GM18870 (cell line): Measurements from ENCODE around the gene IQCM.

Experiments
- ATAC-seq: cut with Tn5 transposase; IDR thresholded peaks from one replicate; pipeline ENCODE4 v1.9.1; 2021; ENCODE audit warnings: moderate library complexity; ENCODE audit not compliant: unreplicated experiment

IQCM gene

GRCh38 chr4:149815743-149816142 is at the start of gene IQCM:
Gene IQCM (minus strand): TSS chr4:149815843. CDS start chr4:149742691, 73,152 bp downstream.
- ATAC-seq = no peak

DNA sequence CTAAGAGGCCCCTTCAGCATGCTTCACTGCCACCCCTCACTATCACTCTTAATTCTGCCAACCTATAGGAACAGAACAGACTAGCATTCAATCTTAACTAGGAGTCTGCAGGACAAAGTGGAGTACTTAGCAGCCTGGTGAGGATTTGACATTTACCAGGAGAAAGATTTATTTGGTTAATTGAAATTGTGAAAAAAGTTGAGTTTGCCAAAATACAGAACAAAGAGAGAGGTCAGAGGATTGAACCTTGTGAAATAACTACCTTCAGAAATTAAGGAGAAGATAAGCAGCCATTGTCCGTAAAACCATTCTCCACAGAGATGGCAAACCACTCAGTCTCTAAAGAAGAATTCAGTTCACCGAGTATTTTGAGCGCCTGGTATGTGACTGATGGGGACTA is 41.8 kb upstream of the IQCM start:
- no peak for ATAC-seq

GRCh38 chr4:149845743-149846142 is 30.1 kb upstream of the IQCM start:
- ATAC-seq = no peak

DNA sequence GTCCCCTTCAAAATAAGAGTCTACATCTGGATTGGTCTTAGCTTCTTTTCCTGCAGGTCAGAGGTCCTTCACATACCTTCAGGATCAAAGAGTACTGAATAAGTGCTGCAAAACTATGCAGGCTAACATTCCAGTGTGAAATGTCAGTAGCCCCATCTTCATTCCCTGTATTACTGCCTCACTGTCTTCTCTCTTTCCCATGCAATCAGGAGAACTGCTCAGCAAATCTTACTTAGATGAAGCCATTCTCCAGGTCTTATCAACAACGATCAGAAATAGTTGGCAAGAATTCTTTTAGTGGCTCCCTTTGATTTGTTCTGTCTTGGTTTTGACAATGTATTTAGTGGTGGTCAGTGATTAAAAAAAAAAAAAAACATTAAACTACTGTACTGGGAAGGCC is 26.0 kb upstream of the IQCM start:
- ATAC-seq = no peak

- ATAC-seq = no peak
These were observed 22.4 kb upstream of the IQCM start for GRCh38 chr4:149838036-149838435.

GRCh38 chr4:149836546-149836945 is 20.9 kb upstream of the IQCM start:
- no peak for ATAC-seq

GRCh38 chr4:149835280-149835679 is 19.6 kb upstream of the IQCM start:
- no peak for ATAC-seq

- ATAC-seq = no peak
These were observed 16.1 kb upstream of the IQCM start for GRCh38 chr4:149831656-149832208.

GRCh38 chr4:149830823-149831222 is 15.2 kb upstream of the IQCM start:
- no peak for ATAC-seq

DNA sequence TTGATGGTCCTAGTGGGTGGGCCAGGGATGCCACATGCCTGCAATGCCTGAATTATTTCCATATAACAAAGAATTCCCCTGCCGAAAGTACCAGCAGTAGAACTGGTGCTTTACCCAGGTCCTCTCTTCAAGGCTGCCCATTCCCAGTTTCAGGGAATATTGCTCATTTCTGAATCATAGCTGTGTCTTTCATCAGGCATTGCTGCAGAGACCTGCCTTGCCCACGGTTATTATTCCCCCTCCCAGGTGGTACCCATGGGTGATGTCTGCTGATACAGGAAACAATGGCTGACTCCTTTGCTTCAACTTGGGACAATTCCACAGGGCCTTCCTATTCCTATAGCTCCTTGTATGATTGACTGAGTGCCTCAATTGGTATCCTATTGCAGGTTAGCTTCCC is 9.7 kb upstream of the IQCM start:
- ATAC-seq = no peak

DNA sequence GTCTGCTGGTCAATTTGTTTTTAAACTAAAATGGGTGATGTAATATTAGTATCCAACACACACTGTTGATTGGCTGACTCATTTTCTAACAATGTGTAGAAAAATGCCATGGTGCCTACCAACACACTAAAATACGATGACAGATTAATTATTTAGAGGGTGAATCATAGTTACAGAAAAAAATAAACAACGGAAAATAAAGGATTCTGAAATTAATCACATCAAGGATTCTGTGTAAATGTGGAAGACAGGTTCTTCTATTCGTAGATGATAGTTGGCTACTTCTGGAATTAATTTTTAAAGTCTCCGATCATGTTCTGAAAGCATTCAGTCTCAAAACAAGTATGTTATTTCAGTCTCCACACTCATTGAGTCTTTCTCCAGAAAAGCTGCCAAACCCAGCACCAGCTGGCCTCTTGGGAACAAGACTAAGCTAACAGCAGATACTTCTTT is 8.2 kb upstream of the IQCM start:
- no peak for ATAC-seq

- ATAC-seq = no peak
These were observed 14.2 kb downstream of the IQCM start for GRCh38 chr4:149801416-149801815.

DNA sequence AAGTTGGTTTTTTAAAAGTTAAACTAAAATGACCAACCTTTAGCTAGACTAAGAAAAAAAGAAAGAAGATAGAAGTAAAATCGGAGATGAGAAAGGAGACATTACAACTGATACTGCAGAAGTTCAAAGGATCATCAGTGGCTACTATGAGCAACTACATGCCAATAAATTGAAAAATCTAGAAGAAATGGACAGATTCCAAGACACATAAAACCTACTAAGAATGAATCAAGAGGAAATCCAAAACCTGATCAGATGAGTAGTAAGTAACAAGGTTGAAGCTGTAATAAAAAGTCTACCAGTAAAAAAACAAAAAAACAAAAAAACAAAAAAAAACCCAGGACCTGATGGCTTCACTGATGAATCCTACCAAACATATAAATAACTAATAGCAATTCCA is 16.1 kb downstream of the IQCM start:
- no peak for ATAC-seq

DNA sequence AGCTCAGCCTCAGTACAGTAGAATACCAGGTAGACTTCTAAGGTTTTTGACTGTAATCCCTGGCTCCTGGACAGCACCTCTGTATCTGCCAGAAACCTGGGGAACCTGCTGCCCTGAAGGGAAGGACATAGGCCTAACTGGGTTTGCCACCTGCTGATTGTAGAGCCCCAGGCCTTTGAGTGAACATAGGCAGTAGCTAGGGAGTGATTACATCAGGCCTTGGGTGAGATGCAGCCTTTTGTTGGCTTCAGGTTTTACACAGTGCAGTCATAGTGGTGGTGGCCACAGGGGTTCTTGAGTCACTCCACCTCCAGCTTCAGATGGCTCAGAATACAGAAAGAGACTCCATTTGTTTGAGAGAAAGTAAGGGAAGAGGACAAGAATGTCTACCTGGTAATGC is 19.3 kb downstream of the IQCM start:
- no peak for ATAC-seq

DNA sequence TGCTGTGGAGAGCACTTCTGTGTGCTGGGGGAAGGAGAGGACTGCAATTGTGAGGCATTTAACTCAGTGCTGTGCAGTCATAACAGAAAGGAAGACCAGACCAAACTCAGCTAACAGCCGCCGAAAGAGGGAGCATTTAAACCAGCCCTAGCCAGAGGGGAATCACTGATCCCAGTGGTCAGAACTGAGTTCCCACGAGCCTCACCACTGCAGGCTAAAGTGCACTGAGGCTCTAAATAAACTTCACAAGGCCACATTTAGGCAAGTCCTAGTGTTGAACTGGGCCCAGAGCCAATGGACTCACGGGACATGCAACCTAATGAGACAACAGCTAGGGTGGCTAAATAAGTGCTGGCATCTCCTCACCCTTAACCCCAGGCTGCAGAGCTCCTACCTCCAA is 20.4 kb downstream of the IQCM start:
- ATAC-seq = no peak

DNA sequence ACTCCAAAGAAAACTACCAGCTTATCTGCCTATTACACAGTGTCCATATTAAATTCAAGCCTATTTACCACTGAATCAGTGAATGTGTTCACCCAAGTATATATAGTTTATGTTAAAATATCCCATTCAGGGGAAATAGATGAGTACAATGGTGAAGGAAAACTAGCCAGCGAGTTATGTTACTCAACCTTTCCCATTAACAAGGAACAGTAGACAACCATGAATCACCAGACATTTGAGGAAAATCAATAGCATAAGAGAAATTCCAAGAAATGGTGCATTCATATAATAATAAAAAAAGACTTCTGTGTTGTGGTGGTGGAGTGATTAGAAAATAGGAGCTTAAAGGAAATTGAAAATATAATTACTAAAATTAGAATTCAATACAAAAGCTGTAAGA is 21.3 kb downstream of the IQCM start:
- ATAC-seq = no peak

- no peak for ATAC-seq
These were observed 22.2 kb downstream of the IQCM start for GRCh38 chr4:149793459-149793858.

GRCh38 chr4:149791851-149792250 is 23.8 kb downstream of the IQCM start:
- ATAC-seq = no peak

DNA sequence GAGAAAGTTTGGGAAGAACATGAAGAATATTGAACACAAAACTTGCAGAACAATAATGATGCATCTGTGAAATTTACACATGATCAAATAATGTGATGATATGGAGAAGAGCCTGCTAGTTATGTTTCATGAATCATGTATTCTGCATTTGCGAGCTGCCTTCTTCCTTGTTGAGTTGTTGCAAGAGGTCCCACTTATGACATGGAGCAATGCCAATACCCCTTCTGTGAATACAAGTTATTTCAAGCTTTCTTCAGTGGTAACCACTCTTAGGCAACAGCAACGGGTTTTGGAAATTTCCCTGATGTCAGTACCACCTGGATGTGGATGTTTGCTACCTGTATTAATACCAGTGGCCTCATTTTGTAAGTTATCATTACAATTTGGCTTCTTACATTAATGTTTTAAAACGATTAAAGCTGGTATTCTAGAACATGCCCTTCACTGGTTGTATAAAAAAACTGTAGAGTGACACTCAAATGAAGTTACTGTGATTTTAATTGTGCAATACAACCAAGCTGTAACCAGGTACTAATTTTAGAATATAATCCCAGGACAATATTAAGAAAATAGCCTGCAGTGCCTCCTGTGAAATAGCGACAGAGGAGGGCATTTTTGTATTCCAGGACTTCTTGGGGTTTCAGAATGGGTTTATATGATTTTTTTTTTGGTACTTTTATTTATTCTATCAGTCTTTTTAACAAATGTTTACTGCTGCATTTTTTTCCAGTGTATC is 25.3 kb downstream of the IQCM start:
- no peak for ATAC-seq

DNA sequence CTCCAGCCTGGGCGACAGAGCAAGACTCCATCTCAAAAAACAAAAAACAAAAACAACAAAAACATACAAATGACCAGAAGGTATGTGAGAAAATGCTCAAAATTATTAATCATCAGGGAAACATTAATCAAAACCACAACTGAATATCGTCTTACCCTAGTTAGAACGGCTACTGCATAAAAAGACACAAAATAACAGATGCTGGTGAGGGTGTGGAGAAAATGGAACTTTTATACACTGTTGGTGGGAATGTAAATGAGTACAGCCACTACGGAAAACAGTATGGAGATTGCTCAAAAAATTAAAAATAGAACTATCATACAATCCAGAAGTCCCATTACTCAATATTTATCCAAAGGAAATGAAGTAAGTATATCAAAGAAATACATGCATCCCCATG is 27.3 kb downstream of the IQCM start:
- no peak for ATAC-seq

DNA sequence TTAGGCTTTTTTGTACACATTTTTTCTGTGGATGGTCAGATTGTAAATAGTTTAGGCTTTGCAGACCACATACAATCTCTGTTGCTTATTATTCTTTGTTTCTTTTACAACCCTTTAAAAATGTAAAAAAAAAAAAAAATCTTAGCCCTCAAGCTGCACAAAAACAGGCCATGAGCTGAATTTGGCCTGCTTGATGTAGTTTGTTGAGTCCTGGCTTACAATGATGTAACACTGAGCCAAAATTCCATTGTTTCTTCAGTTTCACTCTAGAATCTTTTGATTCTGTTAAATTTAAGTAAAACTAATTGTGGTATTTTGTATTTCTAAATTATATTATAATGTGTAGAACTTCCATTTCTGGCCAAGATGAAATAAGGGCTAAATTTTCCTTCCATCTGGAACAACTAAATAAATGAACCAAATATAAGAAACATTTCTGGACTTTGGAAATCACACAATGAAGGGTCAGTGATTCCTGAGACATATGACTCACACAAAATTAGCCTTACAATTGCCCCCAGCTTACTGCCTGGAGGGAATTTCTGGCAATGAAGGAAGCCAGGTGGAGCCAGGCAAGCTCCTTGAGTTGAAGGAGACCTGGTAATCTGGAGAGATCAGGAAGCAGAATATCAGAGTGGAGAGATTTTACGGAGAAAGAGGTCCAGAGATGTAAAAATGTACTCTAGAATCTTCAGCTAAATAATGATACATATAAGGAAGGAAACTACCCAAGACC is 29.8 kb downstream of the IQCM start:
- no peak for ATAC-seq

GRCh38 chr4:149784018-149784417 is 31.6 kb downstream of the IQCM start:
- ATAC-seq = no peak
